Mesenchymal stem cell (in vitro differentiated cells and primary cell): ENCODE data around the gene RPS2.

Experiments
- DNase-seq: peaks from one replicate; pipeline ENCODE4 v3.0.0-alpha.2; 2013
- H2AFZ ChIP-seq: one replicate; pipeline ENCODE4 v1.6.1; 2013; ENCODE audit warnings: low read depth, mild to moderate bottlenecking, control low read depth, inconsistent platforms, low read length, moderate library complexity
- H2AK5ac ChIP-seq: 2 replicates; pipeline ENCODE4 v1.6.1; 2013; ENCODE audit warnings: low read length, moderate library complexity, mild to moderate bottlenecking, inconsistent platforms; ENCODE audit not compliant: severe bottlenecking
- H2BK120ac ChIP-seq: one replicate; pipeline ENCODE4 v1.6.1; 2013; ENCODE audit warnings: low read depth, mild to moderate bottlenecking, inconsistent platforms, low read length, moderate library complexity
- H2BK12ac ChIP-seq, 2 experiments: one replicate each; pipeline ENCODE4 v1.6.1; 2013; ENCODE audit warnings: inconsistent platforms in 2 of 2, low read length in 2 of 2, mild to moderate bottlenecking in 2 of 2, moderate library complexity in 2 of 2, control low read depth in 1 of 2
- H2BK15ac ChIP-seq: one replicate; pipeline ENCODE4 v1.6.1; 2013; ENCODE audit warnings: mild to moderate bottlenecking, low read depth, inconsistent platforms; ENCODE audit not compliant: poor library complexity, severe bottlenecking
- H2BK5ac ChIP-seq: 2 replicates; pipeline ENCODE4 v1.6.1; 2013; ENCODE audit warnings: low read depth, mild to moderate bottlenecking, low read length, control low read depth, inconsistent platforms; ENCODE audit not compliant: poor library complexity, severe bottlenecking
- H3K14ac ChIP-seq, 2 experiments: one replicate each; pipeline ENCODE4 v1.6.1; 2013; ENCODE audit warnings: inconsistent platforms in 2 of 2, low read length in 2 of 2, control low read depth in 1 of 2, mild to moderate bottlenecking in 1 of 2, moderate library complexity in 1 of 2
- H3K18ac ChIP-seq, 2 experiments: one replicate each; pipeline ENCODE4 v1.6.1; 2013; ENCODE audit warnings: inconsistent platforms in 2 of 2, low read length in 2 of 2, control low read depth in 1 of 2, low read depth in 1 of 2, mild to moderate bottlenecking in 1 of 2
- H3K23ac ChIP-seq, 2 experiments: one replicate each; pipeline ENCODE4 v1.6.1; 2013; ENCODE audit warnings: inconsistent platforms in 2 of 2, low read length in 2 of 2, mild to moderate bottlenecking in 2 of 2, moderate library complexity in 2 of 2, control low read depth in 1 of 2
- H3K27ac ChIP-seq: 2 replicates; pipeline ENCODE4 v1.5.1; 2013; ENCODE audit warnings: mild to moderate bottlenecking, moderate library complexity, low read length, control low read depth, inconsistent platforms; ENCODE audit not compliant: poor library complexity, severe bottlenecking
- H3K27me3 ChIP-seq, 2 experiments: 2 replicates each; pipeline versions ENCODE4 v1.6.1 to v1.7.0; 2013; ENCODE audit warnings: low read length in 2 of 2, mild to moderate bottlenecking in 2 of 2, moderate library complexity in 2 of 2, control low read depth in 1 of 2, inconsistent platforms in 1 of 2; ENCODE audit not compliant: control insufficient read depth in 1 of 2, insufficient read depth in 1 of 2
- H3K36me3 ChIP-seq, 2 experiments: 2 replicates each; pipeline versions ENCODE4 v1.6.1 to v1.7.0; 2013; ENCODE audit warnings: low read length in 2 of 2, control low read depth in 1 of 2, inconsistent platforms in 1 of 2, low read depth in 1 of 2, mild to moderate bottlenecking in 1 of 2; ENCODE audit not compliant: insufficient read depth in 2 of 2, control insufficient read depth in 1 of 2
- H3K4ac ChIP-seq, 2 experiments: one replicate each; pipeline ENCODE4 v1.6.1; 2013; ENCODE audit warnings: inconsistent platforms in 2 of 2, low read length in 2 of 2, mild to moderate bottlenecking in 2 of 2, moderate library complexity in 2 of 2, control low read depth in 1 of 2, low read depth in 1 of 2
- H3K4me1 ChIP-seq: 2 replicates; pipeline ENCODE4 v1.6.1; 2013; ENCODE audit warnings: low read depth, low read length, control low read depth; ENCODE audit not compliant: control insufficient read depth, insufficient read depth
- H3K4me2 ChIP-seq: 2 replicates; pipeline ENCODE4 v1.6.1; 2013; ENCODE audit warnings: low read length, mild to moderate bottlenecking, inconsistent platforms; ENCODE audit not compliant: poor library complexity, severe bottlenecking
- H3K4me3 ChIP-seq, 2 experiments: 2 replicates each; pipeline versions ENCODE4 v1.5.1 to v1.7.0; 2013; ENCODE audit warnings: low read length in 2 of 2, mild to moderate bottlenecking in 2 of 2, control low read depth in 1 of 2, low read depth in 1 of 2; ENCODE audit not compliant: insufficient read depth in 1 of 2
- H3K79me1 ChIP-seq: replicated peaks from 2 replicates; pipeline ENCODE4 v1.6.1; 2013; ENCODE audit warnings: mild to moderate bottlenecking, control low read depth, low read length, inconsistent platforms; ENCODE audit not compliant: poor library complexity, severe bottlenecking
- H3K9ac ChIP-seq: 2 replicates; pipeline ENCODE4 v1.7.0; 2013; ENCODE audit warnings: mild to moderate bottlenecking, low read length, moderate library complexity
- H3K9me3 ChIP-seq: 2 replicates; pipeline ENCODE4 v1.7.0; 2013; ENCODE audit warnings: mild to moderate bottlenecking, low read length; ENCODE audit not compliant: control insufficient read depth
- H4K8ac ChIP-seq: one replicate; pipeline ENCODE4 v1.6.1; 2013; ENCODE audit warnings: inconsistent platforms, mild to moderate bottlenecking, low read length, moderate library complexity
- H4K91ac ChIP-seq: one replicate; pipeline ENCODE4 v1.6.1; 2013; ENCODE audit warnings: mild to moderate bottlenecking, low read length, inconsistent platforms
- WGBS: methylation state at CpG from one replicate; pipeline ENCODE4 v1.1.7; 2013; ENCODE audit warnings: mixed read lengths; 5-methylcytosine and 5-hydroxymethylcytosine counted together

Gene RPS2

DNA sequence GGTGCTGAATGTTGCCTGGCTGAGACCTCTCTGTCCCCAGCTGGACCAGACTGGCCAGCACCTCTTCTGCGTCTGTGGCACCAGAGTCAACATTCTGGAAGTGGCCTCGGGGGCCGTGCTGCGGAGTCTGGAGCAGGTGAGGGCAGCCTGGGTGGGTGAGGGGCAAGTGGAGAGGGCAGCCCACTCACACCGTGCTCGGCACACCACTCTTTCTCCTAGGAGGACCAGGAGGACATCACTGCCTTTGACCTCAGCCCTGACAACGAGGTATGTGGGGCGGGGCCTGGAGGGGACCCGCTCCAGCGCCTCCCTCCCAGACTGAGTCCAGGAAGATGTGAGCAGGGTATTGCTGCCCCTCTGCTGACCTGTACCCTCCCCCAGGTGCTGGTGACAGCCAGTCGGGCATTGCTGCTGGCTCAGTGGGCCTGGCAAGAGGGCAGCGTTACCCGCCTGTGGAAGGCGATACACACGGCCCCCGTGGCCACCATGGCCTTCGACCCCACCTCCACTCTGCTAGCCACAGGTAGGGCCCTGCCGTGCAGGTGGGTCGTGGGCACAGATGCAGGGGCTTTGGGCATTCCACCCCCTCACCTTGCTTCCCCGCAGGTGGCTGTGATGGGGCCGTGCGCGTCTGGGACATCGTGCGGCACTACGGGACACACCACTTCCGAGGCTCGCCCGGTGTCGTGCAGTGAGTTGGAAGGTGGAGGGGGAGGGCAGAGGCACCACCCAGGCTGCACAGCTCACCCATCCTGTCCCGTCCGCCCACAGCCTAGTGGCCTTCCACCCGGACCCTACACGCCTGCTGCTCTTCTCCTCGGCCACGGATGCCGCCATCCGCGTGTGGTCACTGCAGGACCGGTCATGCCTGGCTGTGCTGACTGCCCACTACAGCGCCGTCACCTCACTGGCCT lies 9.8 kb upstream of the RPS2 start:
- no peak overlapping the region for H3K14ac ChIP-seq

DNA sequence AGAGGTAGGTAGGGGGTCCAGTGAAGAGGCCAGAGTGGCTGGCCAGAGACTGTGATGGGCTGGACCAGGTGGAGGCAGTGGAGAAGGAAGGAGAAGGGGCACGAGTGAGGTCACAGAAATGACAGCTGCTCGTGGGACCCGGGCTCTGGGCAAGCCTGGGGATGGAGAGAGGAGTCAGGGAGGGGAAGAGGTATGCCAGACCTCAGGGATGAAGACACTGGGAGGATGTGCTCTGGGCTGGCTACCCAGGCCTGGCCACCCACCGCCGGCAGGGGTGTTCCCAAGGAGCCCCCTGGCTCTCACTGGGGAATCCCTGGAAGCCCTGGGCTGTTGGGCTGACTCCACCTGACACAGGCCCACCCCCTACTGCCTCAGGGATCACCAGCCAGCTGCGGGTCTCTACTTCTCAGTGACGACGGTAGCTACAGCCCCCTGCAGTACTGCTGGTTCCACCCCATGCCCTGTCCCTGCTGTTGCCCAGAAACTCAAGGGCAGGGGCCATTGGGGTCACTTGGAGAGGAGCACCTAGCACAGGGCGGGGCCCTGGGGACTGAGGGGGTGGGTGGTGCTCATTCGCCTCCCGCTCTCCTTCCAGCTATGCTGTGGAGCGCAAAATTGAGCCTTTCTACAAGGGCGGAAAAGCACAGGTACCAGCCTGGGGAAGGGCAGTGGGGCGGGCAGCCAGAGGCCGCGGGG lies 9.0 kb upstream of the RPS2 start:
- Histone ChIP-seq H3K4me3 (no peak overlapping the region), H3K9ac (no peak overlapping the region), H3K36me3 (peaks cover 42 to 50% of the 10 kb centered on the region in 2 experiments), H2BK12ac (no peak overlapping the region), H3K9me3 (no peaks in the 10 kb centered on the region), H3K27ac (no peak overlapping the region), H3K27me3 (no peaks in the 10 kb centered on the region), H2BK15ac (no peak overlapping the region), H2BK120ac (no peak overlapping the region), H3K79me1 (peaks cover 26% of the 10 kb centered on the region), H2BK5ac (no peak overlapping the region), H3K4me1 (peaks cover 21% of the 10 kb centered on the region), H3K18ac (no peak overlapping the region), H2AK5ac (no peak overlapping the region), H3K4ac (no peak overlapping the region), H2AFZ (no peak overlapping the region), H3K14ac (no peak overlapping the region), H4K8ac (no peak overlapping the region), H4K91ac (no peak overlapping the region), H3K4me2 (no peak overlapping the region), H3K23ac (no peak overlapping the region)
- DNase-seq: no peak
- 91% methylated on average over 16 of the region's 16 CpGs for WGBS

More for the DNA sequence above, 9.8 kb upstream of the RPS2 start:
- Histone ChIP-seq H3K36me3 (peaks cover 45 to 58% of the 10 kb centered on the region in 2 experiments), H3K79me1 (peaks cover 26% of the 10 kb centered on the region), H3K4me3 (no peak overlapping the region), H3K27ac (no peak overlapping the region), H2AFZ (no peak overlapping the region), H2BK15ac (no peak overlapping the region), H3K4ac (no peak overlapping the region), H4K8ac (no peak overlapping the region), H3K9me3 (no peaks in the 10 kb centered on the region), H3K23ac (no peak overlapping the region), H2BK5ac (no peak overlapping the region), H3K4me1 (peaks cover 22% of the 10 kb centered on the region), H3K4me2 (no peak overlapping the region), H3K9ac (no peak overlapping the region), H3K27me3 (peaks cover under 1 to 3% of the 10 kb centered on the region in 2 experiments), H2AK5ac (no peak overlapping the region), H2BK120ac (no peak overlapping the region), H3K18ac (no peak overlapping the region), H2BK12ac (no peak overlapping the region), H4K91ac (no peak overlapping the region)
- no peak for DNase-seq
- WGBS: 98% methylated on average over 42 of the region's 42 CpGs

DNA sequence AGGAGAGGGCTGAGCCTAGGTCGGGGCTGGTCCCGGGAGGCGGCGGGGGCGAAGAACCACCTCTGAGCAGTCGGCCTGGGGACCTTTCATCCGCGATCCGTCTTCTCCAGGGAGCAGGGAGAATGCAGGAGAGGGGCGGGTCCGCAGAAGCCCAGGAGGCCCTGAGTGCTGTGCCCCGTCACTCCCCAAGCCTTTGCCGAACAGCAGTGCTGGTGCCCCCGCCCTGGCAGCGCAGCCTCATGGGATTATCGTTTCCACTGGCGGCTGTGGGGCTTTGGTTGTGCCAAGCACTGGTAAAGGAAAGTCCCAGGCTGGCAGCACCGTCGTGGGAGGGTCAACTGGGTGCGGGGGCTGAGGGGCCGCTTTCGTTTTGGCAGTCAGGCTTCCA lies 7.9 kb upstream of the RPS2 start:
- Histone ChIP-seq H3K23ac (no peak overlapping the region), H3K27ac (no peak overlapping the region), H3K4me1 (peaks cover 21% of the 10 kb centered on the region), H3K4ac (peak overlapping the region; percentile 29 to 41), H2BK15ac (no peak overlapping the region), H3K36me3 (peaks cover 32 to 39% of the 10 kb centered on the region in 2 experiments), H3K9ac (peak overlapping the region; percentile 93), H3K79me1 (peaks cover 26% of the 10 kb centered on the region), H2BK120ac (no peak overlapping the region), H2BK5ac (no peak overlapping the region), H3K4me2 (peak overlapping the region; percentile 74), H3K14ac (no peak overlapping the region), H4K8ac (no peak overlapping the region), H3K4me3 (peak overlapping the region; percentile 91 to 97), H3K9me3 (no peaks in the 10 kb centered on the region), H2AK5ac (no peak overlapping the region), H3K27me3 (no peaks in the 10 kb centered on the region), H2BK12ac (no peak overlapping the region), H4K91ac (no peak overlapping the region), H3K18ac (no peak overlapping the region), H2AFZ (no peak overlapping the region)
- peak; percentile 44 for DNase-seq
- WGBS: 11% methylated on average over 22 of the region's 22 CpGs
